Calu3 (cell line): ENCODE results near the gene RAX. TPM values are rescaled to one million over a fixed set of nuclear protein-coding genes. Genes with fewer than 3 reads are reported as not detected.

Source experiments
- BruUV-seq: library from RNA; stranded (reverse); fragments of 400-500 nt; replicated peaks from 2 replicates; lab custom pipeline; 2021; lab: Mats Ljungman, UMichigan
- CTCF ChIA-PET: fragments of 300-600 bp; sonication (Branson Sonifier 250); formaldehyde crosslinking; loops from one replicate; lab custom pipeline; 2022; ENCODE audit warnings: antibody characterized with exemption; lab: Charles Lee
- DNase-seq: peaks from one replicate; pipeline ENCODE4 v3.0.0; 2022
- H3K27ac Mint-ChIP-seq: one replicate; pipeline ENCODE4 v1.8.0; 2022; ENCODE audit warnings: mixed read lengths; ENCODE audit not compliant: unreplicated experiment
- H3K27me3 Mint-ChIP-seq: one replicate; pipeline ENCODE4 v1.8.0; 2022; ENCODE audit warnings: mixed read lengths; ENCODE audit not compliant: unreplicated experiment
- H3K36me3 Mint-ChIP-seq: one replicate; pipeline ENCODE4 v1.8.0; 2022; ENCODE audit warnings: mild to moderate bottlenecking, moderate library complexity, mixed read lengths; ENCODE audit not compliant: insufficient read depth, unreplicated experiment
- H3K4me1 Mint-ChIP-seq: one replicate; pipeline ENCODE4 v1.8.0; 2022; ENCODE audit warnings: mild to moderate bottlenecking, low read depth, mixed read lengths; ENCODE audit not compliant: unreplicated experiment
- H3K4me3 Mint-ChIP-seq: one replicate; pipeline ENCODE4 v1.8.0; 2022; ENCODE audit warnings: mild to moderate bottlenecking, low read depth, moderate library complexity, mixed read lengths; ENCODE audit not compliant: unreplicated experiment
- H3K9me3 Mint-ChIP-seq: one replicate; pipeline ENCODE4 v1.8.0; 2022; ENCODE audit warnings: low read depth, mixed read lengths; ENCODE audit not compliant: unreplicated experiment
- intact Hi-C: fragments of 100-400 bp; cut with micrococcal nuclease; formaldehyde crosslinking; loops from one replicate; pipeline ENCODE4 v1.10.0; 2022; ENCODE audit not compliant: unreplicated experiment
- total RNA-seq: library from RNA; stranded (reverse); gene quantifications from 2 replicates; pipeline ENCODE4 v1.2.3, GENCODE V29; 2022
- TF ChIP-seq, protein P1 (sequence below): fragments of 200-600 bp; IDR thresholded peaks from one replicate; pipeline ENCODE4 v1.8.0; 2022; ENCODE audit warnings: antibody characterized with exemption; ENCODE audit not compliant: unreplicated experiment

The RAX gene
- total RNA-seq, 1 experiment from 2014 or later, result not detected

DNA sequence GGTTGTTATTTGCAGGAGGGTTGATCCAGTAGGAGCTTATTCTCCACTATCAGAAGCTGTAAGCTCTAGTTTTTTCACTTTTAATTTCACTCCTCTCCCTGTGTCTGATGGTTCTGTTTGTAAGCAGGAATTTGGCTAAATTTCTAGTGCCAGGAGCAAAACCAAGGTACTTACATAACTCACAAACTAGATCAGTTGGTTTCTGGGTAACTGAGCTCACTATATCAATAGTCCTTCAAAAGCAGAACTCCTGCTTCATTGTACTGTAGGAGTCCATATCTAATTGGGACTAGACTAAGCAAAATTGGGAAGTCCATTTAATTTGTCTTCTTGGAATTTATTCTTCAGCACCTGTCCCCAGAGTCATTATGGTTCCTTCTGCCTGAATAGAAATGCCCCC, 20.1 kb upstream of the RAX start:
- Mint-ChIP-seq H3K27me3 (peaks cover 56% of the 10 kb centered on the region), H3K27ac (no peak overlapping the region), H3K36me3 (no peaks in the 10 kb centered on the region), H3K9me3 (no peaks in the 10 kb centered on the region), H3K4me1 (no peaks in the 10 kb centered on the region), H3K4me3 (no peak overlapping the region)
- BruUV-seq, result no TSS peak
- TF ChIP-seq, protein P1, sequence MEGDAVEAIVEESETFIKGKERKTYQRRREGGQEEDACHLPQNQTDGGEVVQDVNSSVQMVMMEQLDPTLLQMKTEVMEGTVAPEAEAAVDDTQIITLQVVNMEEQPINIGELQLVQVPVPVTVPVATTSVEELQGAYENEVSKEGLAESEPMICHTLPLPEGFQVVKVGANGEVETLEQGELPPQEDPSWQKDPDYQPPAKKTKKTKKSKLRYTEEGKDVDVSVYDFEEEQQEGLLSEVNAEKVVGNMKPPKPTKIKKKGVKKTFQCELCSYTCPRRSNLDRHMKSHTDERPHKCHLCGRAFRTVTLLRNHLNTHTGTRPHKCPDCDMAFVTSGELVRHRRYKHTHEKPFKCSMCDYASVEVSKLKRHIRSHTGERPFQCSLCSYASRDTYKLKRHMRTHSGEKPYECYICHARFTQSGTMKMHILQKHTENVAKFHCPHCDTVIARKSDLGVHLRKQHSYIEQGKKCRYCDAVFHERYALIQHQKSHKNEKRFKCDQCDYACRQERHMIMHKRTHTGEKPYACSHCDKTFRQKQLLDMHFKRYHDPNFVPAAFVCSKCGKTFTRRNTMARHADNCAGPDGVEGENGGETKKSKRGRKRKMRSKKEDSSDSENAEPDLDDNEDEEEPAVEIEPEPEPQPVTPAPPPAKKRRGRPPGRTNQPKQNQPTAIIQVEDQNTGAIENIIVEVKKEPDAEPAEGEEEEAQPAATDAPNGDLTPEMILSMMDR, result no peak
- CTCF ChIA-PET, result interaction anchor here (0.6 kb wide), 1 partner anchor 622 kb away, joined by 4 read pairs; the partner anchor contains the start of gene MALT1
- DNase-seq, result no peak
- intact Hi-C loops, result no loop called here

DNA sequence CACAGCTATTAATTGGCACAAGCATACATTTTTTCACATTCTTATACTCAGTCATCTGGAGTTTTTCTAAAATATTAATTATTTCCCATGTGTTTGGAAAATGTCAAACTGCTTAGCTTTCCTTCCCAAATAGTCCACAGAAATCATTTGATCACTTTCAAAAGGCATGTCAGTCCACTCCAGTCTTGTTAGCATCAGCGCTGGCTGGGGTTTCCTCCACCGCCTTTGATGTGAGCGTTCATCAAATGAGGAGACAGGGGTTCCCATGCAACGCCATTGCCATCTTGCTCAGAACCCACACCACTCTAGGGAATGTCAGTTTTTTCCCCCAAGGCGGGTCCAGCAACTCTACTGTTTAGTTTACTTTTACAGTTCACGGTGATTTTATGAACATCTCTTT, 13.1 kb upstream of the RAX start:
- Mint-ChIP-seq H3K36me3 (no peaks in the 10 kb centered on the region), H3K4me1 (peaks cover 10% of the 10 kb centered on the region), H3K27me3 (peaks cover 61% of the 10 kb centered on the region), H3K9me3 (no peaks in the 10 kb centered on the region), H3K4me3 (no peak overlapping the region), H3K27ac (no peak overlapping the region)
- TF ChIP-seq, protein P1, result no peak
- BruUV-seq, result no TSS peak
- intact Hi-C loops, result no loop called here
- CTCF ChIA-PET, result interaction anchor here (0.7 to 1.0 kb wide), 2 partner anchors 22 to 117 kb away, joined by 3 read pairs; no protein-coding TSS in a partner anchor
- DNase-seq, result no peak

DNA sequence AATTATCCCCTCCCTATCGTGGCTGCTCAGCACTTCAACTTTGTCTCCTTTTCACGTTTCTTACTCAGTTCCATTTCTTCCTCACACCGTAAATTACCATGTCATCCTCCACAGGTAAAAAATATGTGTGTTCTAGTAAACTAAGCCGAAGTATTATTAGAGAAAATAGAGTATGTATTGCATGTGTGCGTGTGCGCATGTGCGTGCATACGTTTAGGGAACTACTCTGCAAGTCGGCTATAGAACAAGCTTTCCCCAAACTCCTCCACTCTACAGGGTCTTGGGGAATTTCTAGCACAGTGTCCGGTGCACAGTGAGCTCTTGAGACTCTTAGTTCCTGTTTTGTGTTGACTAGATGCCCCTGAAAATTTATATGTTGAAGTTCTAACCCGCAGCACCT, 9.1 kb upstream of the RAX start:
- intact Hi-C loops, result no loop called here
- H3K36me3 Mint-ChIP-seq, result no peaks in the 10 kb centered on the region
- CTCF ChIA-PET, result interaction anchor here (1.0 kb wide), 1 partner anchor 11 kb away, joined by 3 read pairs; no protein-coding TSS in a partner anchor
- no TSS peak for BruUV-seq
- TF ChIP-seq, protein P1, result no peak
- no peak overlapping the region for H3K27ac Mint-ChIP-seq
- H3K9me3 Mint-ChIP-seq, result no peaks in the 10 kb centered on the region
- no peak for DNase-seq
- H3K4me3 Mint-ChIP-seq, result no peak overlapping the region
- peaks cover 88% of the 10 kb centered on the region for H3K27me3 Mint-ChIP-seq
- H3K4me1 Mint-ChIP-seq, result peaks cover 10% of the 10 kb centered on the region

DNA sequence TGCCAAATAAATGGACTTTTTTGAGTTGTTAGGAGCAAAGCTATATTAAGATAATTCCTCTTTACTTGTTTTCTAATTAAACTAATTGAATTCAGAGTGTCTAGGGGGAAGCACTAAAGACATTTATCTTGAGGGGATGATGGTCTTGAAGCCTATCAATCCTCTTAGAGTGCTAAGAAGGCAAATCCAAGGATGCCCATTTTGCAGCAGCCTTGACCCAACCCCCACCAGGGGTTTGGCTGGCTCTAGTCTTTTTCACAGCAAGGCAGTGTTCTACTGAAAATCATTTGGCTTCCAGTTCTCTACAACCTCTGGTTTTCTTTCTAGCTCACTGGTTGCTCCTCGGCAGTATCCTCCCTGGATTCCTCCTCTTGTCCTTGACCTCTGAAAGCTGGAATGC, 6.5 kb upstream of the RAX start:
- Mint-ChIP-seq H3K27ac (no peak overlapping the region), H3K4me1 (no peaks in the 10 kb centered on the region), H3K27me3 (peaks cover 95% of the 10 kb centered on the region), H3K4me3 (no peak overlapping the region), H3K36me3 (no peaks in the 10 kb centered on the region), H3K9me3 (no peaks in the 10 kb centered on the region)
- no TSS peak for BruUV-seq
- intact Hi-C loops, result no loop called here
- no peak for DNase-seq
- CTCF ChIA-PET, result no interaction called here
- TF ChIP-seq, protein P1, result no peak
